Endothelial cell of umbilical vein (primary cell): Measurements from ENCODE around the gene FOXO1. TPM values are rescaled to one million over a fixed set of nuclear protein-coding genes. Genes with fewer than 3 reads are reported as not detected.

Experiments used
- BruUV-seq: library from RNA; stranded (reverse); fragments of 400-500 nt; replicated peaks from 2 replicates; lab custom pipeline; 2021; lab: Mats Ljungman, UMichigan
- CTCF ChIA-PET: fragments of 300-600, 350-600 bp; sonication (Branson Sonifier 250); formaldehyde crosslinking; loops from one replicate; lab custom pipeline; 2021; ENCODE audit warnings: antibody characterized with exemption, inconsistent platforms; lab: Charles Lee
- POLR2A ChIA-PET: fragments of 300-600, 350-600 bp; sonication (Branson Sonifier 250); formaldehyde crosslinking; loops from one replicate; lab custom pipeline; 2021; ENCODE audit warnings: antibody characterized with exemption, inconsistent platforms; lab: Charles Lee
- DNase-seq: peaks from one replicate; pipeline ENCODE4 v3.0.0-alpha.2; 2011; ENCODE audit warnings: low read depth, low spot score
- FAIRE-seq: peaks from 2 replicates; lab custom pipeline; 2011; peaks lifted over from hg19 to GRCh38; lab: Jason Lieb, UNC
- H2AFZ ChIP-seq: 2 replicates; pipeline ENCODE4 v1.6.0; 2012; ENCODE audit warnings: low read depth, low read length, control low read depth, inconsistent platforms
- H3K27ac ChIP-seq: 2 replicates; pipeline ENCODE4 v1.5.1; 2011; ENCODE audit warnings: low read depth, mild to moderate bottlenecking, control low read depth, low read length, moderate library complexity; ENCODE audit not compliant: insufficient read depth
- H3K27me3 ChIP-seq, 2 experiments: 2 replicates each; pipeline versions ENCODE4 v1.6.0 to v1.6.1; 2011; ENCODE audit warnings: low read length in 2 of 2, mixed read lengths in 1 of 2; ENCODE audit not compliant: control insufficient read depth in 2 of 2, insufficient read depth in 2 of 2
- H3K36me3 ChIP-seq, 2 experiments: 2 replicates in 1 of 2; 3 replicates in 1 of 2; pipeline ENCODE4 v1.5.1; 2011; ENCODE audit warnings: low read length in 2 of 2, mild to moderate bottlenecking in 1 of 2, moderate library complexity in 1 of 2; ENCODE audit not compliant: control insufficient read depth in 2 of 2, insufficient read depth in 2 of 2; ENCODE audit errors: extremely low read depth in 1 of 2
- H3K4me1 ChIP-seq: 3 replicates; pipeline ENCODE4 v1.5.1; 2011; ENCODE audit warnings: mild to moderate bottlenecking, low read length; ENCODE audit not compliant: control insufficient read depth, insufficient read depth; ENCODE audit errors: extremely low read depth
- H3K4me2 ChIP-seq: 2 replicates; pipeline ENCODE4 v1.6.1; 2011; ENCODE audit warnings: low read length, control low read depth, mixed read lengths; ENCODE audit not compliant: insufficient read depth
- H3K4me3 ChIP-seq, 3 experiments: fragments of 200-600 bp in 1 of 3; sonication (generic), shearing (Covaris generic) in 1 of 3; replicated peaks in 1 of 3; 2 replicates each; pipeline ENCODE4 v1.5.1; 2011 to 2016; ENCODE audit warnings: control low read depth in 3 of 3, low read length in 3 of 3, mild to moderate bottlenecking in 2 of 3, inconsistent platforms in 1 of 3, low read depth in 1 of 3, moderate library complexity in 1 of 3; ENCODE audit not compliant: insufficient read depth in 1 of 3
- H3K79me2 ChIP-seq: 2 replicates; pipeline ENCODE4 v1.6.0; 2012; ENCODE audit warnings: low read length, inconsistent platforms; ENCODE audit not compliant: control insufficient read depth, insufficient read depth
- H3K9ac ChIP-seq: replicated peaks from 2 replicates; pipeline ENCODE3; 2011; ENCODE audit warnings: low read length, control low read depth; ENCODE audit not compliant: insufficient read depth; ENCODE audit errors: extremely low read depth
- H3K9me1 ChIP-seq: replicated peaks from 3 replicates; pipeline ENCODE4 v1.6.0; 2011; ENCODE audit warnings: mild to moderate bottlenecking, low read length; ENCODE audit not compliant: control insufficient read depth, insufficient read depth; ENCODE audit errors: extremely low read depth
- H3K9me3 ChIP-seq: replicated peaks from 2 replicates; pipeline ENCODE4 v1.5.1; 2012; ENCODE audit warnings: low read length, inconsistent platforms; ENCODE audit not compliant: control insufficient read depth, insufficient read depth
- H4K20me1 ChIP-seq: replicated peaks from 2 replicates; pipeline ENCODE3; 2011; ENCODE audit warnings: mild to moderate bottlenecking, low read length; ENCODE audit not compliant: control insufficient read depth, insufficient read depth; ENCODE audit errors: extremely low read depth
- EZH2 ChIP-seq: IDR thresholded peaks from 2 replicates; pipeline ENCODE4 v1.6.1; 2012; ENCODE audit warnings: borderline replicate concordance, low read depth, mild to moderate bottlenecking, moderate library complexity, low read length, inconsistent platforms; ENCODE audit not compliant: severe bottlenecking
- FOS ChIP-seq: IDR thresholded peaks from 2 replicates; pipeline ENCODE4 v1.6.1; 2011; ENCODE audit warnings: mild to moderate bottlenecking, low read length, moderate library complexity, borderline replicate concordance; ENCODE audit not compliant: insufficient read depth
- GATA2 ChIP-seq: IDR thresholded peaks from 2 replicates; pipeline ENCODE4 v1.7.0; 2011; ENCODE audit warnings: low read depth, mild to moderate bottlenecking, moderate library complexity, mixed read lengths, low read length; ENCODE audit not compliant: insufficient read length, insufficient read depth
- JUN ChIP-seq: IDR thresholded peaks from 2 replicates; pipeline ENCODE4 v1.6.1; 2011; ENCODE audit warnings: borderline replicate concordance, low read depth; ENCODE audit not compliant: insufficient read length, insufficient read depth
- MYC ChIP-seq: IDR thresholded peaks from one replicate; pipeline ENCODE4 v1.6.1; 2011; ENCODE audit warnings: mild to moderate bottlenecking, low read depth, low read length
- POLR2A ChIP-seq: IDR thresholded peaks from 2 replicates; pipeline ENCODE4 v1.6.1; 2012; ENCODE audit warnings: low read depth, mild to moderate bottlenecking, control low read depth, low read length
- POLR2AphosphoS5 ChIP-seq: IDR thresholded peaks from 2 replicates; pipeline ENCODE4 v1.6.1; 2012; ENCODE audit warnings: low read depth, mild to moderate bottlenecking, control low read depth, low read length, moderate library complexity; ENCODE audit not compliant: insufficient read depth
- dilution Hi-C: fragments of 300-500 bp; cut with MboI; formaldehyde crosslinking; loops from one replicate; pipeline ENCODE4 v1.15.0; 2019; ENCODE audit warnings: low sequenced_read_pairs; ENCODE audit not compliant: extremely low pct_ligation_motif_present
- intact Hi-C: fragments of 100-400 bp; cut with micrococcal nuclease; formaldehyde crosslinking; loops from one replicate; pipeline ENCODE4 v1.10.0; 2022
- polyA plus RNA-seq, 4 experiments: library from polyadenylated mRNA; depleted of rRNA in 3 of 4; stranded (reverse) in 3 of 4; unstranded in 1 of 4; fragments of >200 nt; gene quantifications; 2 replicates each; pipeline versions ENCODE4 v1.2.1 to v1.2.3, GENCODE V29; 2011 to 2012; ENCODE audit warnings: missing spikeins in 1 of 4
- total RNA-seq: library from RNA; stranded (reverse); gene quantifications from 2 replicates; pipeline ENCODE4 v1.2.3, GENCODE V29; 2021
- TF ChIP-seq, protein P1 (sequence below), 2 donors: IDR thresholded peaks; 1 replicate in 1 of 2; 2 replicates in 1 of 2; pipeline ENCODE4 v1.5.1; 2011; ENCODE audit warnings: low read length in 2 of 2, mild to moderate bottlenecking in 2 of 2, moderate library complexity in 2 of 2, control low read depth in 1 of 2, inconsistent platforms in 1 of 2, low read depth in 1 of 2; ENCODE audit not compliant: insufficient read depth in 1 of 2; ENCODE audit errors: extremely low read depth in 1 of 2
- TF ChIP-seq, protein P2 (sequence below): IDR thresholded peaks from 2 replicates; pipeline ENCODE4 v1.6.1; 2011; ENCODE audit not compliant: insufficient read depth, insufficient read length

Gene FOXO1
- total and polyA plus RNA-seq, 2 donors (not counting 3 experiments of a cell fraction or from before 2014, with no cell fraction given) = 44.7 to 48.5 TPM

DNA sequence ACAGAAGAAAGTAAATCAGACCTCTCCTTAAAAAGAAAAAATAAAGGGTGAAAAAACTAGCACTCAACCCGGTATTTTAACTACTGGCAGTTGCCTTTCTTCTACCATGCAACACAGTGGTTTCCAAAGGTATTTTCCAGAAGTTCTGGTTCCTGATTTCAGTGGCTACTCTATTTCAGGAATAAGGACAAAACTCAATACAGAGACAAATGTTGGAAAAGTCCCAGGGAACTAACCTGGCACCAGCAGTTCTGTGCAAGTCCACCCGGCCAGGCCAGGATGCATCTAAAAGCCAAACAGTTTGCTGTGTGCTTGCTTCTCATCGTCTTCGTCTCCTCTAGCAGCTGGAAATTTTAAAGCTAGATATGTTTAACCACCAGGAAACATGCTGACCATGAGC, 52.5 kb downstream of the FOXO1 start:
- Histone ChIP-seq H3K9ac (peak overlapping the region; percentile 44), H4K20me1 (no peaks in the 10 kb centered on the region), H3K27me3 (no peaks in the 10 kb centered on the region), H3K9me1 (no peaks in the 10 kb centered on the region), H3K4me3 (no peak overlapping the region), H3K79me2 (peaks cover 90% of the 10 kb centered on the region), H3K27ac (peak overlapping the region; percentile 98), H3K9me3 (no peaks in the 10 kb centered on the region), H3K36me3 (peaks cover 0 to 6% of the 10 kb centered on the region in 2 experiments), H3K4me1 (peaks cover 73% of the 10 kb centered on the region), H3K4me2 (peak overlapping the region; percentile 61), H2AFZ (no peak overlapping the region)
- TSS peak; percentile 51 for BruUV-seq
- ChIA-PET POLR2A (no interaction called here), CTCF (interaction anchor here (0.8 to 1.2 kb wide), 2 partner anchors 16 to 54 kb away, joined by 3 read pairs; no protein-coding TSS in a partner anchor)
- intact Hi-C loops = loop anchor here (2.0 kb wide), 1 partner anchor 295 kb away; no protein-coding TSS in a partner anchor
- TF ChIP-seq GATA2 (no peak), FOS (no peak), POLR2AphosphoS5 (no peak)
- dilution Hi-C loops = no loop called here
- DNase-seq (no peak), FAIRE-seq (no peak)

DNA sequence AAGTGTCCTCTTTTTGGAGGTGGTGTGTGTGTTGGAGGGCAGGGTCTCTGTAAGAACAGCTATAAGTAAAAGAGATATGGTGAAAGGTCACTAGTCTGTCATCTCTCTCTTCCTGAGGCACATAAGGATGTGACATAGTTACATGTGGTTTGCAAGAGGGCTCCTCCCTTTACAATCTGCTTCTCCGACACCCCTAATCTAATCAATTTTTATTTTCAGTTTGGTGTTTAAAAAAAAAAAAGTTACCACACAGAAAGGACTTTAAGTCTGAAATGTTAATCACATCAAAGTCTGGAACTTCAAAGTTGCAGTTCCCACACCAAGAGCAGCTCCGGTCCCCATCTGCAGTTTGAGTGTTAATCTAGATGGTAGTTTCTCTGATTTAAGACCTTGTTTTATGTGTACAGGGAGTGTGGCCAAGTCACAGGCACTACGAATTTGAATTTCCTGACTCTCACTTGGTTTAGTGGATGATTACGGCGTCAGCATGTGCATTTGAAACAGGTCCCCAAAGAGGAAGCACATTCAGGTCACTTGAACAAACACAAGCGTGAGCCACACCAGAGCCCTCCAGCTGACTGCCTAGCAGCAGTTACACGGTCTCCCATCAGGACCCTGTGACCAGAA, 53.1 kb downstream of the FOXO1 start:
- peak overlapping the region; percentile 44 for H3K9ac ChIP-seq
- intact Hi-C loops (loop anchor here (2.0 kb wide), 1 partner anchor 295 kb away; no protein-coding TSS in a partner anchor), dilution Hi-C loops (no loop called here)
- peak overlapping the region; percentile 3 for H2AFZ ChIP-seq
- H3K9me3 ChIP-seq = no peaks in the 10 kb centered on the region
- peaks cover 90% of the 10 kb centered on the region for H3K79me2 ChIP-seq
- H3K4me3 ChIP-seq = no peak overlapping the region
- TF ChIP-seq FOS = no peak
- TF ChIP-seq POLR2A = no peak
- TF ChIP-seq, protein P1, sequence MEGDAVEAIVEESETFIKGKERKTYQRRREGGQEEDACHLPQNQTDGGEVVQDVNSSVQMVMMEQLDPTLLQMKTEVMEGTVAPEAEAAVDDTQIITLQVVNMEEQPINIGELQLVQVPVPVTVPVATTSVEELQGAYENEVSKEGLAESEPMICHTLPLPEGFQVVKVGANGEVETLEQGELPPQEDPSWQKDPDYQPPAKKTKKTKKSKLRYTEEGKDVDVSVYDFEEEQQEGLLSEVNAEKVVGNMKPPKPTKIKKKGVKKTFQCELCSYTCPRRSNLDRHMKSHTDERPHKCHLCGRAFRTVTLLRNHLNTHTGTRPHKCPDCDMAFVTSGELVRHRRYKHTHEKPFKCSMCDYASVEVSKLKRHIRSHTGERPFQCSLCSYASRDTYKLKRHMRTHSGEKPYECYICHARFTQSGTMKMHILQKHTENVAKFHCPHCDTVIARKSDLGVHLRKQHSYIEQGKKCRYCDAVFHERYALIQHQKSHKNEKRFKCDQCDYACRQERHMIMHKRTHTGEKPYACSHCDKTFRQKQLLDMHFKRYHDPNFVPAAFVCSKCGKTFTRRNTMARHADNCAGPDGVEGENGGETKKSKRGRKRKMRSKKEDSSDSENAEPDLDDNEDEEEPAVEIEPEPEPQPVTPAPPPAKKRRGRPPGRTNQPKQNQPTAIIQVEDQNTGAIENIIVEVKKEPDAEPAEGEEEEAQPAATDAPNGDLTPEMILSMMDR (IDR thresholded peaks at IDR 0.05; ENCODE audit: extremely low read depth in 1 of 2, insufficient read depth in 1 of 2, low read depth in 1 of 2, low read length in 2 of 2) = no peak
- TF ChIP-seq, protein P2, sequence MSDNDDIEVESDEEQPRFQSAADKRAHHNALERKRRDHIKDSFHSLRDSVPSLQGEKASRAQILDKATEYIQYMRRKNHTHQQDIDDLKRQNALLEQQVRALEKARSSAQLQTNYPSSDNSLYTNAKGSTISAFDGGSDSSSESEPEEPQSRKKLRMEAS = no peak
- no peak for TF ChIP-seq POLR2AphosphoS5
- no peak for TF ChIP-seq MYC
- TF ChIP-seq EZH2 = no peak
- TF ChIP-seq JUN = no peak
- TF ChIP-seq GATA2 = no peak
- peaks cover 0 to 6% of the 10 kb centered on the region in 2 experiments for H3K36me3 ChIP-seq
- peak; percentile 70 for DNase-seq
- H3K27ac ChIP-seq = peak overlapping the region; percentile 98
- no peaks in the 10 kb centered on the region for H3K9me1 ChIP-seq
- FAIRE-seq = peak; percentile 87
- ChIA-PET POLR2A (no interaction called here), CTCF (interaction anchor here (0.8 to 1.2 kb wide), 2 partner anchors 16 to 55 kb away, joined by 3 read pairs; no protein-coding TSS in a partner anchor)
- peaks cover 75% of the 10 kb centered on the region for H3K4me1 ChIP-seq
- BruUV-seq = no TSS peak
- no peaks in the 10 kb centered on the region for H3K27me3 ChIP-seq
- no peaks in the 10 kb centered on the region for H4K20me1 ChIP-seq
- H3K4me2 ChIP-seq = peak overlapping the region; percentile 61
